Medulla oblongata (tissue), 1 donor: ENCODE results near the gene SMARCC1.
"Not testable (repeated sequence)": the region's sequence is repeated elsewhere in the genome, so short reads cannot be mapped to it uniquely, and the experiment has no call there.

Experiments used
- DNase-seq: peaks from one replicate; pipeline ENCODE4 v3.0.0-alpha.2; 2015; ENCODE audit errors: extremely low spot score

SMARCC1 gene

GRCh38 chr3:47766186-47766585, 15.5 kb downstream of the SMARCC1 start:
- no peak for DNase-seq

- DNase-seq, result no peak
These were observed 19.5 kb downstream of the SMARCC1 start for GRCh38 chr3:47762233-47762632.

GRCh38 chr3:47761046-47761445, 20.6 kb downstream of the SMARCC1 start:
- DNase-seq, result no peak

GRCh38 chr3:47760207-47760606, 21.5 kb downstream of the SMARCC1 start:
- not testable (repeated sequence) for DNase-seq

GRCh38 chr3:47758261-47759025, 23.2 kb downstream of the SMARCC1 start:
- DNase-seq, result no peak

- no peak for DNase-seq
These were observed 29.0 kb downstream of the SMARCC1 start for GRCh38 chr3:47752716-47753115.

- not testable (repeated sequence) for DNase-seq
These were observed 30.8 kb downstream of the SMARCC1 start for GRCh38 chr3:47750811-47751354.

GRCh38 chr3:47747558-47747957, 34.1 kb downstream of the SMARCC1 start:
- DNase-seq, result no peak

- no peak for DNase-seq
These were observed 35.4 kb downstream of the SMARCC1 start for GRCh38 chr3:47746264-47746663.

GRCh38 chr3:47743855-47744254, 37.8 kb downstream of the SMARCC1 start:
- DNase-seq, result no peak

- DNase-seq, result not testable (repeated sequence)
These were observed 38.3 kb downstream of the SMARCC1 start for GRCh38 chr3:47743352-47743751.

GRCh38 chr3:47741925-47742324, 39.8 kb downstream of the SMARCC1 start:
- no peak for DNase-seq

GRCh38 chr3:47732143-47732542, 49.5 kb downstream of the SMARCC1 start:
- no peak for DNase-seq

- DNase-seq, result peak; percentile 24
These were observed 50.6 kb downstream of the SMARCC1 start for GRCh38 chr3:47731061-47731460.

- no peak for DNase-seq
These were observed 58.8 kb downstream of the SMARCC1 start for GRCh38 chr3:47722859-47723258.

GRCh38 chr3:47717448-47717847, 64.2 kb downstream of the SMARCC1 start:
- not testable (repeated sequence) for DNase-seq

GRCh38 chr3:47716656-47717055, 65.0 kb downstream of the SMARCC1 start:
- DNase-seq, result no peak

GRCh38 chr3:47715928-47716327, 65.8 kb downstream of the SMARCC1 start:
- DNase-seq, result no peak

GRCh38 chr3:47714606-47715005, 67.1 kb downstream of the SMARCC1 start:
- no peak for DNase-seq

- no peak for DNase-seq
These were observed 68.0 kb downstream of the SMARCC1 start for GRCh38 chr3:47713655-47714054.

- DNase-seq, result no peak
These were observed 69.3 kb downstream of the SMARCC1 start for GRCh38 chr3:47712398-47712797.

- no peak for DNase-seq
These were observed 70.1 kb downstream of the SMARCC1 start for GRCh38 chr3:47711596-47711995.

- DNase-seq, result peak; percentile 7
These were observed 76.3 kb downstream of the SMARCC1 start for GRCh38 chr3:47705391-47705790.

GRCh38 chr3:47704237-47704612, 77.5 kb downstream of the SMARCC1 start:
- DNase-seq, result no peak
